ENCODE data around the gene CIZ1. TPM values are rescaled to one million over a fixed set of nuclear protein-coding genes. Genes with fewer than 3 reads are reported as not detected.

The CIZ1 gene
- 100 to 1,000 TPM in 1 of 4 donors, 10 to 100 TPM in 3; 46.0 to 103 (median 59.9) TPM for total RNA-seq

DNA sequence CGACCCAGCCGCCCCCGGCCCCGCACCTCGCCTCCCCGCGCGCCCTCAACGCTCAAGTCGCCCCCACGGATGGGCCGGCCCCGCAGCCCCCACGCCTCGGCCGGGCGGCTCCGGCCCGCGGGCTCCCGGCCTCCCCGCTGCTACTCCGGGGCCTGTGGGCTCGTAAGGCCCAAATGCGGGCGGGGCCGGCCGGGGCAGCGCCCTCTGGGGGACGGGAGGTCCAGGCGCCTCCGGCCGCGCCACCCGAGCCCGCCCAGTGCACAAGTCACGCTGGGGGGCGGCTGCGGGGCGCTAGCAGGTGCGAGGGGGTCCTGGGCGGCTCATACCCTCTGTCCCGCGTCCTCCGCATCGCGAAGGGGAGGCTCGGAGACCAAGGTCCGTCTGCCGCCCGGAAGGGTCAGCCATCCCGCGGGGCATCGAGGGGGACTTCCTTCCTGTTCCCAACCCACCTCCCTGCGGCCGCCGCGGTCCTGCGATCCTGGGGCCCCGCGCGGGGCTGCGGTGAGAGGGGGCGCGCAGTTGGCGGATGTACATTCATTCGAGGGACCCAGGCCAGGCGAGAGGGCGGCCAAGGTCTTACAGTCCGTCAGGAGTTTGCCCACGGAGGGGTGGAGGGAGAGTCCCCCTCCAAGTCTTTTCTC, at the start of gene CIZ1:
Gene CIZ1, minus strand, starts transcription at position 167 of the 641 bp plus-strand sequence. CDS start 715 bp downstream, outside the sequence.
- no peak for TF ChIP-seq CTCF (IDR thresholded peaks at IDR 0.05; ENCODE audit: low read depth)

GRCh38 chr9:128233817-128234406, 42.5 kb upstream of the CIZ1 start:
- TF ChIP-seq CTCF (IDR thresholded peaks at IDR 0.05; ENCODE audit: low read depth): no peak

DNA sequence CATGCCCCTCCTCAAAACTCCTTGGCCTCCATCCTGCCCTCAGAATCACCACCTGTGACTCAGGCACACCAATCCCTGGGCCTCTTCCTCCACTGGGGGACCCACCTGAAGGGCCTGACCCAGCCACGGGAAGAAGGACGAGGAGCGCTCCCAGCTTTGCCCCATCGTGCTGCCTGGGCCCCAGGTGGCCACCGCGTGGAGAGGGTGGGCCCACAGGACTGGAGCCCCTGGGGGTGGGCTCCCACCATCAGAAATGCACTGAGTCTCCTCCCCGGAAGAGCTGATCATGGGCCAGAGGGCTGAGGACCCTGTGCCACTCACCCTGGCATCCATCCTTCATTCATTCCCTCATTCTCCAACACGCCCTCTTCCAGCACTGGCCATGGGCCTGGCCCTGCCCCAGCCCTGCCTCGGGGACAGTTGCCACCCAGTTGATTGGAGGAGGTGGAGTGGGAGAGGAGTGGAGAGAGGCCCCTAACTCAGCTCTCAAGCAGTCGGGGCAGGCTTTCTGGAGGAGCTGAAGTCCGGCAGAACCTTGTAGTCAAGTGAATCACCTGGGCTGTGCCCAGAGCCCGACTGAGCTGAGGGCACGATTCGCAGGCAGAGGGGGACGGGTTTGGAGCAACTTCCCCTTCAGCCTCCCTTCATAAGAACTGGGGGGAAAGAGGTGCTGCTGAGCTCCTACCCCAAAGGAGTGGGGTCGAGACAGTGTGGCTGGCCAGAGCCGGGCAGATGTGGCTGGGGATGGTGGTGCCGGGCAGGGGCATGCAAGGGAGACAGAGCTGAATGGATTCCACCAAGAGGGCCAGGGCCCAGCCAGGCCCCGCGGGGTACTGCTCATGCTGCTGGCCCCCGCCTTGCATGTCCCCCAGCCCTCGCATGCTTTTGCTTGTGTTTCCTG, 41.4 kb upstream of the CIZ1 start:
- no peak for TF ChIP-seq CTCF (IDR thresholded peaks at IDR 0.05; ENCODE audit: low read depth)

DNA sequence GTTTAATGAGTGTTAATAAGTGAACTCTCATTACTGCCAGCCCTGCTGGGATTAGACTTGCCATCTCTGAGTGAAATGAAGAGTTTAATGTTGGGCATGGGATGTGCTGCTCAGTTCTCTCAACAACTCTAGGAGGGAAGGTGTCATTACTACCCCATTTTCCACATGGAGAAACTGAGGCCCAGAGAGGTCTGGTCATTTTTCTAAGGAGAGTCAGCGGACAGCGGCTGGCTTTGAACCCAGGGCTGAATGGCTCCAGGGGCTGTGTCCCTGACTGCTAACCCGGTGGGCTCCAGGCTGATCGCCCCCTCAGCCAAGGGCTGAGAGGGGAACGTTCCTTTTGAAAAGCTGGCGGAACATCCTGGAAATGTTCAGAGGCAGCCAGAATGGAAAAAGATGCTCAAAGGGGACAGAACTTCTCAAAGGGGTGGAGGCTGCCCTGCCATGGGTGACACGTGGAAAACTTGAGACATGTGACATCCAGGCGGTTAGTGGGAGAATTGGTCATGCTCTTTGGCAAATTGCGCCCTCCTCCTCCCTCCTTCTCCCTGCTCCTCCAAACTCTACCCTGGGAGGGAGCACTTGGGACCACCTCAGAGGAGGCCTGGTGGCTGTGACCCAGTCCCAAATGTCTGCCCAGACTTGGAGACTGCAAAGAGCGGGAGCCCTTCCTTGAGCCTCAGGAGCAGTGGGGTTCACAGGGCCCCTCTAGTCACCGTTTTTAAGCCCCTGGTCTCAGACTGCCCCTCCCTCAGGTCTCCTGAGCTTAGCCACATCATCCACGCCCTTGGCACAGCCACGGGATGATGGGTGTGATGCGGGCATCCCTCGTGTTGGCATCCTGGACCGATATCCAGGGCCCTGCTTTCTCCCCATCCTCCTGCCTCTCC, 40.5 kb upstream of the CIZ1 start:
- no peak for TF ChIP-seq CTCF (IDR thresholded peaks at IDR 0.05; ENCODE audit: low read depth)

DNA sequence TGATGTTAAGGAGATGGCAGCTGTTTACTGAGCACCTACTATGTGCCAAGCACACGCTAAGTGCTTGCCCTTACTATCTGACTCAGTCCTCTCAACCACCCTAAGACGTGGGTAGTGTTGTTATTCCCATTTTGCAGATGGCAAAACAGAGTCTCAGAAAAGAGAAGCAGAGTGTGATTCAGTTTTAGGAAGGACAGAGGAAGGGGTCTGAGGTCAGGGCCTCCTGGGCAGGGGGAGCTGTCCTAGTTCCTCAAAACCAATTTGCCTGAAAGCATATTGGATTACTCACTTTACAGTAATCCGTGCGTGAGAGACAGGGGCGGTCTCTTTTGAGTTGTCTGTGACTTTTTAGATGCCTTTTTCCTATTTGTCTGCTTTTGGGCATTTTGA, 35.0 kb upstream of the CIZ1 start:
- no peak for TF ChIP-seq CTCF (IDR thresholded peaks at IDR 0.05; ENCODE audit: low read depth)

DNA sequence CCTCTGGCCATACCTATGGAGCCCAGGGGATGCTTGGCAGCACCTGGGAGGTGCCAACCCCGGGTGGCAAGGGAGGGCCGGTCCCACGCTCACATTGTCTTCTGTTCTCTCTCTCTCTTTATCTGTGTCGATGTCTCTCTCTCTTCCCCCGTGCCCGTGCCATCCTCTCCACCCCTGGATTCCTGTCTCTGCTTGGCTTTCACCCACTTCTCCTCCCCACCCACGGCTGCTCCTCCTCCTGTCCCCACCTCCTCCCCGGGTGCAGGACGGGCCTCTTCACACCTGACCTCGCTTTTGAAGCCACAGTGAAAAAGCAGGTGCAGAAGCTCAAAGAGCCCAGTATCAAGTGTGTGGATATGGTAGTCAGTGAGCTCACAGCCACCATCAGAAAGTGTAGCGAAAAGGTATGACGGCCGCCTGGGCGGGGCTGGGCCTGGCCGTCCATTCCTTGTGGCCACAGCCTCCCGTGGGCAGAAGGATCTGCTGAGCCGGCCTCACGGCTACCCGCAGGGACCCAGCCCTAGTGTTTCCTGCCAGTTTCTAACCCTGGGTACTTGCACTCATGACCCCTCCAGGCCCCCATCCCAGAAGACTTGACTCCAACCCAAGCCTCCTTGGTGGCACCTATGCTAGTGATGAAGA, 34.5 kb upstream of the CIZ1 start:
- no peak for TF ChIP-seq CTCF (IDR thresholded peaks at IDR 0.05; ENCODE audit: low read depth)
